ENCODE results near the gene CYP2J2.

The CYP2J2 gene

GRCh38 chr1:59939393-59939792, 12.8 kb upstream of the CYP2J2 start:
- no peak overlapping the region for H3K27ac ChIP-seq (ENCODE audit: low read depth, low read length, poor library complexity, severe bottlenecking)
- H3K36me3 ChIP-seq (ENCODE audit: insufficient read depth, low read length) = no peaks in the 10 kb centered on the region
- H3K4me2 ChIP-seq (ENCODE audit: low read length) = no peak overlapping the region
- no peaks in the 10 kb centered on the region for H3F3A ChIP-seq (ENCODE audit: insufficient read depth, low read length)
- no peaks in the 10 kb centered on the region for H3K27me3 ChIP-seq (ENCODE audit: insufficient read depth, low read length)
- no peaks in the 10 kb centered on the region for H3K4me1 ChIP-seq (ENCODE audit: insufficient read depth, low read length, severe bottlenecking)
- H3K9ac ChIP-seq (ENCODE audit: low read length) = no peak overlapping the region
- H3K9me3 ChIP-seq (ENCODE audit: low read length) = no peaks in the 10 kb centered on the region
- no peak for TF ChIP-seq EZH2 (IDR thresholded peaks at IDR 0.05; ENCODE audit: borderline replicate concordance, low read length)
- no peak for TF ChIP-seq CTCF (IDR thresholded peaks at IDR 0.05; ENCODE audit: low read length)
- H4K20me1 ChIP-seq (ENCODE audit: insufficient read depth, low read length) = no peaks in the 10 kb centered on the region
- no peak overlapping the region for H3K4me3 ChIP-seq (ENCODE audit: low read depth, low read length, poor library complexity, severe bottlenecking)
- H3K79me2 ChIP-seq (ENCODE audit: insufficient read depth, low read length) = no peaks in the 10 kb centered on the region
- no peaks in the 10 kb centered on the region for H3K9me2 ChIP-seq (ENCODE audit: low read depth, low read length)
- no peak overlapping the region for H2AFZ ChIP-seq (ENCODE audit: low read length)

- H3F3A ChIP-seq (ENCODE audit: insufficient read depth, low read length) = no peaks in the 10 kb centered on the region
- H2AFZ ChIP-seq (ENCODE audit: low read length) = no peak overlapping the region
- no peaks in the 10 kb centered on the region for H3K79me2 ChIP-seq (ENCODE audit: insufficient read depth, low read length)
- TF ChIP-seq EZH2 (IDR thresholded peaks at IDR 0.05; ENCODE audit: borderline replicate concordance, low read length) = no peak
- no peak for TF ChIP-seq CTCF (IDR thresholded peaks at IDR 0.05; ENCODE audit: low read length)
- no peak overlapping the region for H3K9ac ChIP-seq (ENCODE audit: low read length)
- no peaks in the 10 kb centered on the region for H3K9me3 ChIP-seq (ENCODE audit: low read length)
- no peaks in the 10 kb centered on the region for H3K27me3 ChIP-seq (ENCODE audit: insufficient read depth, low read length)
- no peak overlapping the region for H3K27ac ChIP-seq (ENCODE audit: low read depth, low read length, poor library complexity, severe bottlenecking)
- no peaks in the 10 kb centered on the region for H4K20me1 ChIP-seq (ENCODE audit: insufficient read depth, low read length)
- H3K4me3 ChIP-seq (ENCODE audit: low read depth, low read length, poor library complexity, severe bottlenecking) = no peak overlapping the region
- no peaks in the 10 kb centered on the region for H3K9me2 ChIP-seq (ENCODE audit: low read depth, low read length)
- no peaks in the 10 kb centered on the region for H3K36me3 ChIP-seq (ENCODE audit: insufficient read depth, low read length)
- no peak overlapping the region for H3K4me2 ChIP-seq (ENCODE audit: low read length)
- H3K4me1 ChIP-seq (ENCODE audit: insufficient read depth, low read length, severe bottlenecking) = no peaks in the 10 kb centered on the region
Measured at GRCh38 chr1:59937636-59938210, 11.2 kb upstream of the CYP2J2 start.

DNA sequence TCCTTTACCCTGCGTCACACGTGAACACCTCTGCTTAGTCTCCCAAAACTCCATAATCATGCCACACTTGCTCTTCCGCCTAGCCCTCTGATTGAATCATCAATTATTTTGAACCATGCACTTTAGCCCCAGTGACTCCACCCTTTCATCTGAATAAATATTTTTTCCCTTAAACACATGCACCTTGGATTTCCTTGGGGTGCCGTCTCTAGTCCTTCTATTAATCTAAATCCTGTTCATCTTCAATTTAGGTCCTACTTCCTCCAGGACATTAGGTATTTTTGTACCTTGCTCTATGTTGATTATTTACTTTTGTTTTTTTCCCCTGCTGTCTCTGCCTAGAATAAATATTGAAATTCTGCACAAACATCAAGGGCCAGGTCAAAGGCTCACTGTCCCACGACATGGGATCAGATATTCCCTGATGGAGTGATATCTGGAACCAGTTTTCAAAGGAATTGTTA, 9.8 kb upstream of the CYP2J2 start:
- Histone ChIP-seq H3F3A (ENCODE audit: insufficient read depth, low read length) (no peaks in the 10 kb centered on the region), H3K36me3 (ENCODE audit: insufficient read depth, low read length) (no peaks in the 10 kb centered on the region), H3K27ac (ENCODE audit: low read depth, low read length, poor library complexity, severe bottlenecking) (no peak overlapping the region), H3K9ac (ENCODE audit: low read length) (no peak overlapping the region), H3K4me3 (ENCODE audit: low read depth, low read length, poor library complexity, severe bottlenecking) (no peak overlapping the region), H3K4me2 (ENCODE audit: low read length) (no peak overlapping the region), H2AFZ (ENCODE audit: low read length) (no peak overlapping the region), H3K4me1 (ENCODE audit: insufficient read depth, low read length, severe bottlenecking) (no peaks in the 10 kb centered on the region), H4K20me1 (ENCODE audit: insufficient read depth, low read length) (no peaks in the 10 kb centered on the region), H3K27me3 (ENCODE audit: insufficient read depth, low read length) (no peaks in the 10 kb centered on the region), H3K79me2 (ENCODE audit: insufficient read depth, low read length) (no peaks in the 10 kb centered on the region), H3K9me3 (ENCODE audit: low read length) (no peaks in the 10 kb centered on the region), H3K9me2 (ENCODE audit: low read depth, low read length) (no peaks in the 10 kb centered on the region)
- TF ChIP-seq CTCF (IDR thresholded peaks at IDR 0.05; ENCODE audit: low read length) (no peak), EZH2 (IDR thresholded peaks at IDR 0.05; ENCODE audit: borderline replicate concordance, low read length) (no peak)

Data from OCI-LY1 (cell line).